SK-N-SH (cell line): ENCODE measurements around the gene RPL37A. TPM values are rescaled to one million over a fixed set of nuclear protein-coding genes. Genes with fewer than 3 reads are reported as not detected.

Experiments used
- CTCF ChIA-PET: fragments of 300-600, 350-600 bp; formaldehyde crosslinking; extraction: SDS; loops from one replicate; lab custom pipeline; 2021; lab: Yijun Ruan, JAX
- POLR2A ChIA-PET: fragments of 350-600 bp; sonication (Branson Sonifier 250); formaldehyde crosslinking; extraction: SDS; loops from one replicate; lab custom pipeline; 2020; ENCODE audit warnings: antibody characterized with exemption, inconsistent platforms; lab: Yijun Ruan, JAX
- DNase-seq: peaks from one replicate; pipeline ENCODE4 v3.0.0; 2012
- H2AFZ ChIP-seq: fragments of 200-600 bp; sonication (generic); 2 replicates; pipeline ENCODE4 v1.8.1; 2016; ENCODE audit warnings: antibody characterized with exemption, mild to moderate bottlenecking, low read depth
- H3F3A ChIP-seq: fragments of 200-600 bp; sonication (generic); replicated peaks from 2 replicates; pipeline ENCODE3; 2016; ENCODE audit warnings: antibody characterized with exemption, mild to moderate bottlenecking; ENCODE audit not compliant: insufficient read depth
- H3K27ac ChIP-seq, 2 experiments: fragments of 200-500 bp in 1 of 2; fragments of 200-600 bp in 1 of 2; sonication (Bioruptor generic) in 1 of 2; sonication (generic), shearing (Covaris generic) in 1 of 2; 2 replicates each; pipeline versions ENCODE4 v1.5.1 to v1.6.1; 2014 to 2016; ENCODE audit warnings: low read depth in 2 of 2, inconsistent platforms in 1 of 2, low read length in 1 of 2, mild to moderate bottlenecking in 1 of 2, mixed read lengths in 1 of 2
- H3K27me3 ChIP-seq: fragments of 200-600 bp; sonication (generic), shearing (Covaris generic); 2 replicates; pipeline ENCODE4 v1.6.1; 2016; ENCODE audit warnings: mixed run types; ENCODE audit not compliant: insufficient read depth
- H3K36me3 ChIP-seq, 2 experiments: fragments of 200-500 bp in 1 of 2; fragments of 200-600 bp in 1 of 2; sonication (Bioruptor generic) in 1 of 2; sonication (generic) in 1 of 2; replicated peaks in 1 of 2; 2 replicates each; pipeline versions ENCODE3 to v1.5.1; 2014 to 2016; ENCODE audit warnings: low read length in 1 of 2, mild to moderate bottlenecking in 1 of 2; ENCODE audit not compliant: insufficient read depth in 2 of 2, control insufficient read depth in 1 of 2
- H3K4me1 ChIP-seq, 2 experiments: fragments of 200-500 bp in 1 of 2; fragments of 200-600 bp in 1 of 2; sonication (Bioruptor generic) in 1 of 2; sonication (generic), shearing (Covaris generic) in 1 of 2; 2 replicates each; pipeline versions ENCODE4 v1.5.1 to v1.6.1; 2014 to 2016; ENCODE audit warnings: low read depth in 1 of 2, low read length in 1 of 2, mixed run types in 1 of 2; ENCODE audit not compliant: insufficient read depth in 2 of 2, control insufficient read depth in 1 of 2
- H3K4me2 ChIP-seq: fragments of 200-600 bp; sonication (generic), shearing (Covaris generic); 2 replicates; pipeline ENCODE4 v1.6.1; 2017; ENCODE audit warnings: mixed run types
- H3K4me3 ChIP-seq, 2 experiments: fragments of 200-500 bp in 1 of 2; fragments of 200-600 bp in 1 of 2; sonication (Bioruptor generic) in 1 of 2; sonication (generic), shearing (Covaris generic) in 1 of 2; 2 replicates each; pipeline versions ENCODE4 v1.5.1 to v1.8.1; 2014 to 2016; ENCODE audit warnings: low read depth in 2 of 2, inconsistent platforms in 1 of 2, low read length in 1 of 2, mild to moderate bottlenecking in 1 of 2, mixed read lengths in 1 of 2, moderate library complexity in 1 of 2
- H3K79me2 ChIP-seq: fragments of 200-600 bp; sonication (generic); 2 replicates; pipeline ENCODE4 v1.8.1; 2017; ENCODE audit warnings: mild to moderate bottlenecking; ENCODE audit not compliant: insufficient read depth
- H3K9ac ChIP-seq: fragments of 200-600 bp; sonication (generic); 2 replicates; pipeline ENCODE4 v1.6.1; 2017; ENCODE audit warnings: mixed run types
- H3K9me2 ChIP-seq: fragments of 200-600 bp; sonication (generic); 2 replicates; pipeline ENCODE4 v1.6.1; 2017; ENCODE audit warnings: mixed run types
- H3K9me3 ChIP-seq: fragments of 200-600 bp; sonication (generic); 2 replicates; pipeline ENCODE4 v1.6.1; 2017; ENCODE audit warnings: mixed run types, mild to moderate bottlenecking, moderate library complexity
- H4K20me1 ChIP-seq: fragments of 200-600 bp; sonication (generic); 2 replicates; pipeline ENCODE4 v1.6.1; 2017; ENCODE audit warnings: mild to moderate bottlenecking, mixed run types; ENCODE audit not compliant: insufficient read depth
- ELF1 ChIP-seq: IDR thresholded peaks from 2 replicates; pipeline ENCODE4 v1.4.0; 2012
- EZH2phosphoT487 ChIP-seq: fragments of 200-600 bp; sonication (generic); IDR thresholded peaks from 2 replicates; pipeline ENCODE4 v1.6.1; 2017; ENCODE audit warnings: low read depth, mixed run types, mild to moderate bottlenecking, antibody characterized with exemption, moderate library complexity, borderline replicate concordance
- FOSL2 ChIP-seq: IDR thresholded peaks from 2 replicates; pipeline ENCODE4 v1.4.0; 2012; ENCODE audit warnings: low read depth, mild to moderate bottlenecking, moderate library complexity, borderline replicate concordance
- GABPA ChIP-seq: IDR thresholded peaks from 2 replicates; pipeline ENCODE4 v1.4.0; 2012; ENCODE audit warnings: low read depth, mild to moderate bottlenecking
- GATA2 ChIP-seq: sonication (generic); formaldehyde crosslinking; IDR thresholded peaks from 2 replicates; pipeline ENCODE4 v1.5.0; 2020; ENCODE audit warnings: mild to moderate bottlenecking, missing genetic modification reagents
- JUND ChIP-seq: IDR thresholded peaks from 2 replicates; pipeline ENCODE4 v1.4.0; 2012
- MEF2A ChIP-seq: IDR thresholded peaks from 2 replicates; pipeline ENCODE4 v1.4.0; 2012; ENCODE audit warnings: low read depth, borderline replicate concordance
- MXI1 ChIP-seq: IDR thresholded peaks from 2 replicates; pipeline ENCODE4 v1.6.1; 2012; ENCODE audit warnings: mild to moderate bottlenecking, low read depth, low read length, improper control_type of control experiment
- RCOR1 ChIP-seq: fragments of 150-350 bp; IDR thresholded peaks from 2 replicates; pipeline ENCODE4 v1.6.1; 2017; ENCODE audit warnings: antibody characterized with exemption, low read length
- RFX5 ChIP-seq: IDR thresholded peaks from 2 replicates; pipeline ENCODE4 v1.6.1; 2012; ENCODE audit warnings: mild to moderate bottlenecking, improper control_type of control experiment, low read length
- SIN3A ChIP-seq: IDR thresholded peaks from 2 replicates; pipeline ENCODE4 v1.6.1; 2012; ENCODE audit warnings: low read depth, mild to moderate bottlenecking, low read length, moderate library complexity, borderline replicate concordance
- SMC3 ChIP-seq: IDR thresholded peaks from 2 replicates; pipeline ENCODE4 v1.6.1; 2012; ENCODE audit warnings: low read depth, low read length, improper control_type of control experiment
- TAF1 ChIP-seq: IDR thresholded peaks from 2 replicates; pipeline ENCODE4 v1.6.1; 2012; ENCODE audit warnings: low read depth, mild to moderate bottlenecking, low read length, moderate library complexity, borderline replicate concordance
- TCF12 ChIP-seq: IDR thresholded peaks from 2 replicates; pipeline ENCODE4 v1.4.0; 2012
- WGBS: methylation state at CpG from one replicate; pipeline ENCODE4 v1.1.6; 2017; ENCODE audit warnings: low lambda C conversion rate; 5-methylcytosine and 5-hydroxymethylcytosine counted together
- polyA plus RNA-seq, 3 experiments: library from polyadenylated mRNA; depleted of rRNA; stranded (reverse); fragments of >200 nt; gene quantifications; 2 replicates each; pipeline ENCODE4 v1.2.3, GENCODE V29; 2012
- TF ChIP-seq, protein P1 (sequence below): IDR thresholded peaks from 2 replicates; pipeline ENCODE4 v1.4.0; 2012; ENCODE audit warnings: low read depth

The RPL37A gene
- polyA plus RNA-seq, 1 of the 3 experiments (the other 2 are of a cell fraction), result 2,018 TPM

DNA sequence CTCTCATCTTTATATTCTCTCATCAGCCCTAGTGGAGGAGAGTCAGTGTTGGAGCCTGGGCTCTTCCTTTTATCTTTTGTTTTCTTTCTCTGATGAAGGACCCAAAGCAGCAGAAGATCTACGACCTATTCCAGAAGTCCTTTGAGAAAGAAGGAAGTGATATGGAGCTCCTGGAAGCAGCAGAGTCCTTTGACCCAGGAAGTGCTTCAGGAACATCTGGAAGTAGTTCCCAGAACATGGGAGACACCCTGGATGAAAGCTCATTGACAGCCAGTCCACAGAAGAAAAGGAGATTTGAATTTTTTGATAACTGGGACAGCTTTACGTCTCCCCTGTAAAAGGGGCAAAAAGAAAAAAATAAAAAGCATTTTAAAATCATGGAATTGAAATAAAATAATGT lies 16.0 kb upstream of the RPL37A start:
- peaks cover 12 to 25% of the 10 kb centered on the region in 2 experiments for H3K36me3 ChIP-seq
- H3F3A ChIP-seq, result peaks cover 15% of the 10 kb centered on the region
- H3K79me2 ChIP-seq, result no peaks in the 10 kb centered on the region
- ChIA-PET CTCF (interaction anchor here (0.5 to 0.9 kb wide), 2 partner anchors 373 to 654 kb away, joined by 3 read pairs; partner anchors contain the start of gene XRCC5), POLR2A (no interaction called here)
- no peaks in the 10 kb centered on the region for H3K9me2 ChIP-seq
- H3K4me3 ChIP-seq, result no peak overlapping the region
- H3K27ac ChIP-seq, result no peak overlapping the region
- no peak overlapping the region for H3K9ac ChIP-seq
- no peaks in the 10 kb centered on the region for H3K9me3 ChIP-seq
- no peak for DNase-seq
- TF ChIP-seq, protein P1, sequence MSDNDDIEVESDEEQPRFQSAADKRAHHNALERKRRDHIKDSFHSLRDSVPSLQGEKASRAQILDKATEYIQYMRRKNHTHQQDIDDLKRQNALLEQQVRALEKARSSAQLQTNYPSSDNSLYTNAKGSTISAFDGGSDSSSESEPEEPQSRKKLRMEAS, result no peak
- no peak for TF ChIP-seq GATA2 (CRISPR knock-in tag)
- 0 out of 2 replicates have a peak, but pooled peaks have one; percentile 37 for TF ChIP-seq GABPA
- no peaks in the 10 kb centered on the region for H3K27me3 ChIP-seq
- no peak overlapping the region for H3K4me2 ChIP-seq
- no peak overlapping the region for H2AFZ ChIP-seq
- no peaks in the 10 kb centered on the region for H4K20me1 ChIP-seq
- 97% methylated on average over 2 of the region's 2 CpGs for WGBS
- peaks cover 6 to 16% of the 10 kb centered on the region in 2 experiments; a peak in 3 of 4 replicates for H3K4me1 ChIP-seq

DNA sequence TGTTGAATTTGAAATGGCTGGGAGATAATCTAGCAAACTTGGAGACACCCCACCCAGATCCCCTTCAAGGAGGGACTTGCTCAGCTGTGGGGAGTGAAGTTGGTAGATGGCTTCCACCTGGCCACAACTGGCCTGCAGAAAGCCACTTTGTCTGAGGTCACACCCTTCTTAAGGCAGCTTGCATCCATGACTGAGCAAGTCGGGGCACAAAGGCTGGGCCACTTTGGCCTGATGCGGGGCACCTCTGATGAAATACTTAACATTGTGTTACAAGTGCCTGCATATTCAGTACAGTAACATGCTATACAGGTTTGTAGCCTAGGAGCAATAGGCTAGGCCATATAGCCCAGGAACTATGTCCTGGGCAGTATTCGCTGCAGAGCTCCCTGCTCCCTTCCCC lies 13.4 kb upstream of the RPL37A start:
- H3K9me3 ChIP-seq, result no peaks in the 10 kb centered on the region
- H3K4me2 ChIP-seq, result no peak overlapping the region
- CTCF ChIA-PET, result no interaction called here
- H3K4me3 ChIP-seq, result no peak overlapping the region
- H3K79me2 ChIP-seq, result no peaks in the 10 kb centered on the region
- TF ChIP-seq MEF2A (no peak), EZH2phosphoT487 (no peak), SMC3 (no peak), SIN3A (no peak), TAF1 (no peak), GATA2 (CRISPR knock-in tag) (no peak), RCOR1 (no peak), MXI1 (no peak), TCF12 (no peak), FOSL2 (no peak)
- H3K9me2 ChIP-seq, result no peaks in the 10 kb centered on the region
- H3F3A ChIP-seq, result peaks cover 15% of the 10 kb centered on the region
- DNase-seq, result no peak
- H3K27ac ChIP-seq, result no peak overlapping the region
- H3K27me3 ChIP-seq, result no peaks in the 10 kb centered on the region
- 90% methylated on average over 2 of the region's 3 CpGs for WGBS
- POLR2A ChIA-PET, result no interaction called here
- H4K20me1 ChIP-seq, result no peaks in the 10 kb centered on the region
- no peak overlapping the region for H3K9ac ChIP-seq
- H2AFZ ChIP-seq, result no peak overlapping the region
- H3K4me1 ChIP-seq, result peaks cover 0 to 8% of the 10 kb centered on the region in 2 experiments; a peak in 2 of 4 replicates
- H3K36me3 ChIP-seq, result peaks cover 9 to 10% of the 10 kb centered on the region in 2 experiments

DNA sequence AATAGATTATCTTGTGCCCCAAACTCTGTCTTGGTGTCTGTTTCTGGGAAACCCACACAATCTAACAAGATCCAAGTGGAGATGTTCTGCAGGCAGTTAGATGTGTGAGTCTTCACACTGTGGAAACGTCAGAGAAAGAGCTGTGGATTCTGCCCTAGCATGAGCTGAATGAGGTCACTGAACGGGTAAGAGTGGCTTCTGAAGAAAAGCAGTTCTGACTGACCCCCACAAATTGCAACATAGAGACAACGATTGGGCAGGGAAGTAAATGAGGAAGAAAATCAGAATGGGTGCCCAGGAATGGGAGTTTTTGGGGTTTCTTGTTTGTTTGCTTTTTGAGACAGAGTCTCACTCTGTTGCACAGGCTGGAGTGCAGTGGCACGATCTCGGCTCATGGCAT lies 12.9 kb upstream of the RPL37A start:
- H4K20me1 ChIP-seq, result no peaks in the 10 kb centered on the region
- H2AFZ ChIP-seq, result no peak overlapping the region
- H3K36me3 ChIP-seq, result peaks cover 5 to 9% of the 10 kb centered on the region in 2 experiments
- ChIA-PET CTCF (interaction anchor here (0.9 kb wide), 1 partner anchor 1227 kb away, joined by 3 read pairs; no protein-coding TSS in a partner anchor), POLR2A (interaction anchor here (1.3 kb wide), 1 partner anchor 10 kb away, joined by 3 read pairs; no protein-coding TSS in a partner anchor)
- 80% methylated on average over 5 of the region's 5 CpGs for WGBS
- H3K9me2 ChIP-seq, result no peaks in the 10 kb centered on the region
- H3K4me2 ChIP-seq, result no peak overlapping the region
- no peak overlapping the region for H3K9ac ChIP-seq
- H3F3A ChIP-seq, result peaks cover 15% of the 10 kb centered on the region
- no peaks in the 10 kb centered on the region for H3K27me3 ChIP-seq
- no peak overlapping the region for H3K27ac ChIP-seq
- no peaks in the 10 kb centered on the region for H3K79me2 ChIP-seq
- peaks cover 0 to 14% of the 10 kb centered on the region in 2 experiments; a peak in 2 of 4 replicates for H3K4me1 ChIP-seq
- no peak for DNase-seq
- no peaks in the 10 kb centered on the region for H3K9me3 ChIP-seq
- no peak overlapping the region for H3K4me3 ChIP-seq
- TF ChIP-seq ELF1 (no peak), JUND (no peak), GATA2 (CRISPR knock-in tag) (no peak), RFX5 (no peak)
